WTC11 (cell line): ENCODE results near the gene MYL9. TPM values are rescaled to one million over a fixed set of nuclear protein-coding genes. Genes with fewer than 3 reads are reported as not detected.

Experiments used
- ATAC-seq: fragments of 200-7000 bp; cut with Tn5 transposase; 2 replicates; pipeline ENCODE4 v1.10.0; 2021; ENCODE audit warnings: mild to moderate bottlenecking, moderate library complexity
- CTCF ChIA-PET: fragments of 300-600 bp; sonication (Branson Sonifier 250); formaldehyde crosslinking; loops from one replicate; lab custom pipeline; 2021; ENCODE audit warnings: antibody characterized with exemption; lab: Charles Lee
- POLR2A ChIA-PET: fragments of 350-600 bp; sonication (Branson Sonifier 250); formaldehyde crosslinking; loops from one replicate; lab custom pipeline; 2021; ENCODE audit warnings: antibody characterized with exemption; lab: Charles Lee
- DNase-seq: peaks from one replicate; pipeline ENCODE4 v3.0.0; 2021; ENCODE audit warnings: low spot score
- H3K27ac Mint-ChIP-seq: 2 replicates; pipeline ENCODE4 v1.8.0; 2021; ENCODE audit warnings: mixed read lengths
- H3K27me3 Mint-ChIP-seq: 2 replicates; pipeline ENCODE4 v1.8.0; 2021; ENCODE audit warnings: low read depth, mild to moderate bottlenecking, moderate library complexity, mixed read lengths
- H3K36me3 Mint-ChIP-seq: 2 replicates; pipeline ENCODE4 v1.8.0; 2021; ENCODE audit warnings: mixed read lengths
- H3K4me1 Mint-ChIP-seq: 2 replicates; pipeline ENCODE4 v1.8.0; 2022; ENCODE audit warnings: mixed read lengths
- H3K4me3 Mint-ChIP-seq: 2 replicates; pipeline ENCODE4 v1.8.0; 2021; ENCODE audit warnings: mild to moderate bottlenecking, moderate library complexity, mixed read lengths
- H3K9me3 Mint-ChIP-seq: 2 replicates; pipeline ENCODE4 v1.8.0; 2021; ENCODE audit warnings: mixed read lengths
- AR ChIP-seq: fragments of 250-450 bp; sonication (Bioruptor Pico); IDR thresholded peaks from 2 replicates; pipeline ENCODE4 v1.9.0; 2021; ENCODE audit warnings: mild to moderate bottlenecking
- E2F5 ChIP-seq: sonication (generic); formaldehyde crosslinking; IDR thresholded peaks from 2 replicates; pipeline ENCODE4 v1.8.1; 2022; ENCODE audit warnings: mild to moderate bottlenecking, moderate library complexity, missing genetic modification reagents
- ERG ChIP-seq: fragments of 250-450 bp; sonication (Bioruptor Pico); IDR thresholded peaks from 2 replicates; pipeline ENCODE4 v1.8.0; 2021; ENCODE audit warnings: mild to moderate bottlenecking
- FOXP1 ChIP-seq: sonication (generic); formaldehyde crosslinking; IDR thresholded peaks from 2 replicates; pipeline ENCODE4 v1.8.0; 2022; ENCODE audit warnings: missing genetic modification reagents, mild to moderate bottlenecking, moderate library complexity, borderline replicate concordance
- GABPB1 ChIP-seq: sonication (generic); formaldehyde crosslinking; IDR thresholded peaks from 2 replicates; pipeline ENCODE4 v1.8.1; 2023; ENCODE audit warnings: mild to moderate bottlenecking, missing genetic modification reagents
- NFYB ChIP-seq: sonication (generic); formaldehyde crosslinking; conservative IDR thresholded peaks from 2 replicates; pipeline ENCODE4 v1.8.0; 2022; ENCODE audit warnings: low read depth, missing genetic modification reagents
- PRRX2 ChIP-seq: fragments of 250-450 bp; sonication (Bioruptor Pico); IDR thresholded peaks from 2 replicates; pipeline ENCODE4 v1.8.0; 2021; ENCODE audit warnings: mild to moderate bottlenecking
- USF1 ChIP-seq: sonication (generic); formaldehyde crosslinking; IDR thresholded peaks from 2 replicates; pipeline ENCODE4 v1.8.0; 2022; ENCODE audit warnings: mild to moderate bottlenecking, missing genetic modification reagents
- ZBTB43 ChIP-seq: sonication (generic); formaldehyde crosslinking; IDR thresholded peaks from 2 replicates; pipeline ENCODE4 v1.8.1; 2023; ENCODE audit warnings: mild to moderate bottlenecking, missing genetic modification reagents
- ZNF532 ChIP-seq: fragments of 250-450 bp; sonication (Bioruptor Pico); IDR thresholded peaks from 2 replicates; pipeline ENCODE4 v1.9.0; 2021; ENCODE audit warnings: mild to moderate bottlenecking, borderline replicate concordance
- ZNF671 ChIP-seq: fragments of 250-450 bp; sonication (Bioruptor Pico); IDR thresholded peaks from 2 replicates; pipeline ENCODE4 v1.8.0; 2021; ENCODE audit warnings: mild to moderate bottlenecking
- ZSCAN18 ChIP-seq: fragments of 250-450 bp; sonication (Bioruptor Pico); IDR thresholded peaks from 2 replicates; pipeline ENCODE4 v2.1.2; 2022; ENCODE audit warnings: mild to moderate bottlenecking, moderate library complexity
- total RNA-seq: library from RNA; stranded (reverse); gene quantifications from 3 replicates; pipeline ENCODE4 v1.2.3, GENCODE V29; 2021

Gene MYL9
- total RNA-seq, 1 experiment from 2014 or later = 54.7 TPM

GRCh38 chr20:36549628-36549941, 8.3 kb downstream of the MYL9 start:
- POLR2A ChIA-PET = no interaction called here
- H3K4me1 Mint-ChIP-seq = peaks cover 11% of the 10 kb centered on the region
- no peak overlapping the region for H3K4me3 Mint-ChIP-seq
- peaks cover 3% of the 10 kb centered on the region; the same call in 1 of the 2 replicates for H3K36me3 Mint-ChIP-seq
- H3K27me3 Mint-ChIP-seq = no peaks in the 10 kb centered on the region
- no peak for ATAC-seq
- no peaks in the 10 kb centered on the region for H3K9me3 Mint-ChIP-seq
- TF ChIP-seq ZNF671 (no peak), ZSCAN18 (CRISPR knock-in tag) (no peak), AR (CRISPR knock-in tag) (no peak), E2F5 (CRISPR knock-in tag) (no peak), ZNF532 (CRISPR knock-in tag) (no peak), PRRX2 (no peak), ZBTB43 (no peak), USF1 (no peak), NFYB (CRISPR knock-in tag) (no peak), GABPB1 (CRISPR knock-in tag) (no peak), FOXP1 (CRISPR knock-in tag) (no peak), ERG (CRISPR knock-in tag) (no peak)
- TF ChIP-seq, all 79 proteins: peak for 0
- no peak overlapping the region for H3K27ac Mint-ChIP-seq
- DNase-seq = no peak
- CTCF ChIA-PET = no interaction called here
